Endometrium (tissue), 2 donors: ENCODE measurements around the gene RAD23A.

ENCODE experiments used
- FAIRE-seq: peaks from 2 replicates; lab custom pipeline; 2012; peaks lifted over from hg19 to GRCh38; lab: Jason Lieb, UNC
- donor health status: control.
- donor health status: control.

Gene RAD23A

DNA sequence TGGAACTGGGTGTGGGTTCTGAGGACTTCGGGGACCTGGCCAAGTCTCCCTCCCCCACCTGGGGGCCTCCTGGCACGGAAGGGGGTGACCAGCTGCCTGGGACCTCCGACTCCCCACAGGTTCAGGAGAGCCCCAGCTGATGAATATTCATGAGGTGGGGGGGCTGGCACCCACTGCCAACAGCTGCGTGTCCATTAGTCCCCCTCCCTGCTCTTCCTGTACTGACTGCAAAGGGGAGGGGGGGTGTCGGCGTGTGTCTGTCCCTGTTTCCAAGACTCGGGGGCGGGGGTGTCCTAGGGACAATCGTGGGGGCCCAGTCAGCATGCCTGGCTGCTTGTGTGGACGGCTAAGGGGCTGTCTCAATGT is 39.0 kb downstream of the RAD23A start:
- no peak for FAIRE-seq

DNA sequence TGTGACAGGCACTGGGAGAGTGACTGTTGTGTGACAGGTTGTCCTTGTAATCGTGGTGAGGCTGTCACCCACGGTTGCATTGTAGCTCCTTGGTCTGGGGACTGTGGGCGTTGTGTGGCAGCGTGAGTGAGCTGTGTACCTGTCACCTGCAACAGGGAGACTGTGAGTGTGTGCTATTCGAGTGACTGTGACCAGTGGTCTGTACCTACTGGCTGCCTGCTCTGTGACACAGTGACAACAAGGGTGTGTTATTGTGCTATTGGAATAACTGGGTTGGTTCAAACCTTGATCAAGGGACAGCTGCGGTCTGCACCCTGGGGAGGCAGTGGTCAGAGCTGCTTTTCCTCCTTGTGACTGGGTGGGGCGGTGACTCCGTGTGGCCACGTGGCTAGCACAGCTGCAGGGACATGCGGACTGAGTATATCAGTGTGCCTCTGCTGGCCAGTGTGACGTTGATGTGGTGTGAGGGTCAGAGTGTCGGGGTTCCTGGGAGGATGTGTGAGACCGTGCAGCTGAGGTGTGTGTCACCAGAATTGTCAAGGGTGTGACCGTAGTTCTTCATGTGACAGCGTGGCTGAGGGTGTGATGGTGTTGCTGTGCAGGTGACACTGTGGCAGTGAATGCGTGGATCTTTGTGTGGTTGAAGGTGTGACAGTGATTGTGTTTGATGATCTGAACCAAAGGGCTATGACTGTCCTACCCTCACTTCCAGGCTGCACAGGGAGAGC is 39.6 kb downstream of the RAD23A start:
- no peak for FAIRE-seq

DNA sequence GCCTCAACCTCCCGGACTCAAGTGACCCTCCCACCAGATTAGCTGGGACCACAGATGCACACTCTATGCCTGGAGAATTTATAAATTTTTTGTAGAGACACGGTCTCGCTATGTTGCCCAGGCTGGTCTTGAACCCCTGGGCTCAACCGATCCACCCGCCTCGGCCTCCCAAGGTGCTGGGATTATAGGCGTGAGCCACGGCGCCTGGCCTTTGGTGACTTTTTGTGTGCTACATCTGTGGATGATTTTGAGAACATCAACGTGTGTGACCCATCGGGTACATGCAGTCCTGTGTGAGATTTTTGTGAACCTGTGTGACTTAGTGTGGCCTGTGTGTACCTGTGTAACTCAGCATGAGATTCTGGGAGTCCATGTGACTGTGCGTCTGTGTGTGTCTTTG is 41.1 kb downstream of the RAD23A start:
- no peak for FAIRE-seq

GRCh38 chr19:12987190-12987589 is 41.5 kb downstream of the RAD23A start:
- no peak for FAIRE-seq

DNA sequence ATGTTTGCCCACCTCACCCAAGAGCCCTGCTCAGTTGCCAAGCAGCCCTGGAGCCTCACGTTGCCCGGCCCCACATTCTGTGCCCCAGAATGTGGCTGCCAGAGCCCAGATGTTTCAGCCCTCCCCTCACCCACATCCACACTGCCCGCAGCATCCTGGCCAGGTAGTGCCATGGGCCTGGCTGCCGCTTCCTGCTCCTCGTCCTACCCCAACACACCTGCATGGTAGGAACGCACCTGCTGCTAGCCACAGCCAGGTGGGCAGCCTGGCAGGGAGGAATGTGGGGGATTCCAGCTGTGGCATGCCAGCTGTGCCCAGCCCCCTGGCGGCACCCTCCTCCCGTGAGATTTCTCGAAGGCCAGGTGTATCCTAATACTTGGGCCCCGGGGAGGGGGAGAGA is 42.1 kb downstream of the RAD23A start:
- FAIRE-seq: no peak

DNA sequence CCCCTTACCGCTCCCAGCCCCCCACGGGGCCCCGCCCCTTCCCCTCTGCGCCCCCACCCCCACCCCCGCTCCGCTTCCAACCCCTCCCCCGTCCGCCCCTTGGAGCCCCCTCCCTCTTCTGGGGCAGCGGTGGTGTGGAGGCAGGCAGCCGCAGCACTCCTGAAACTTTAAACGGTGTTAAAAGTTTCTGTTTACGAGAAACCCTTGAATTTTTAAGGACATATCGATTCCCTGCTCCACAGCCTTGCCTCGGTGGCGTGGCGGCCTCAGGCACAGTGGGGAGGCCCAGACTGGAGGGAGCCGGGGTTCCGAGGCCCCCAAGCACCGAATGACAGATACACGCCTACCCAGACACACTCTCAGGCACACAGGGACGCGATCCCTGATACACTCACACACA is 44.8 kb downstream of the RAD23A start:
- no peak for FAIRE-seq

DNA sequence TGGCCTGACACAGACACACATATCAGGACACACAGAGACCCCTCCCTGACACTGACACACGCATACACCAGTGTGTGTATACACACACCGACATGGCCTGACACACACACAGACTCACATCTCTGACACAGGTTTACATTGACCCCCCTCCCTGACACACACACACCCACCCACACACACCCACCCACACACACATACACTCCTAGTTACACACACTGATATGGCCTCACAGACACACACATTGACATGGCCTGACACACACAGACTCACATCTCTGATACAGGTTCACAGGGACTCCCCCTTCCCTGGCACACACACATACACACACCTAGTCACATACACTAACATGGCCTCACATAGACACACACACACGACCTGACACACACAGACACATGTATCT is 45.2 kb downstream of the RAD23A start:
- FAIRE-seq: no peak

- FAIRE-seq: no peak
Measured at GRCh38 chr19:12991296-12991695, 45.6 kb downstream of the RAD23A start.

DNA sequence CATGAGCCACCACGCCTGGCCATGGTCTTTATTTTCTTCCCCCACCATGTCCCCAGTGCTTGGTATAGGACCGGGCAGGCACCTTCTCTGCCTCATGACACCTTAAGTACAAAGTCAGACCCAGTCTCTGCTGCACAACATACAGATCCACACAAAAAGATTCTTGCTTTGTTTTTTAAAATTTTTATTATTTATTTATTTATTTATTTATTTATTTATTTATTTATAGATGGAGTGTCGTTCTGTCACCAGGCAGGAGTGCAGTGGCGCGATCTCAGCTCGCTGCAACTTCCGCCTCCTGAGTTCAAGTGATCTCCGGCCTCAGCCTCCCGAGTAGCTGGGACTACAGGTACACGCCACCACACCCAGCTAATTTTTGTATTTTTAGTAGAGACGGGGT is 47.1 kb downstream of the RAD23A start:
- FAIRE-seq: no peak

DNA sequence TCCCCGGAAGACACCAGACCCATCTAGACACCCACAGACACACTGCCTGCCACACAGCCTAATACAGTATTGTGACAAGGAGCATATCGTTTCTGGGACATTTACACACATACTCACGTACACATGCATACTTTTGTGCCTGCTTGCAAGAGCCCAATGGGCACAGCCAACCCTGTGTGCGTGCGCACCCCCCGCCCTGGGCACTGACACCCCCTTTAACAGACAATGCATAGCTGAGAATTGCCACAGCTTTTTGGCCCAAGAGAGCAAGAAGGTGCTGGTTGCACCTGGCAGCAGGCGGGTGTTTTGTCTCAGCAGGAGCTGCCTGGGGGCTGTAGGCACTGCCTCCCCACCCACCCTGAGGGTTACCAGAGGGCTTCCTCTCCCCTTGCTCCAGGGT is 47.9 kb downstream of the RAD23A start:
- FAIRE-seq: no peak

DNA sequence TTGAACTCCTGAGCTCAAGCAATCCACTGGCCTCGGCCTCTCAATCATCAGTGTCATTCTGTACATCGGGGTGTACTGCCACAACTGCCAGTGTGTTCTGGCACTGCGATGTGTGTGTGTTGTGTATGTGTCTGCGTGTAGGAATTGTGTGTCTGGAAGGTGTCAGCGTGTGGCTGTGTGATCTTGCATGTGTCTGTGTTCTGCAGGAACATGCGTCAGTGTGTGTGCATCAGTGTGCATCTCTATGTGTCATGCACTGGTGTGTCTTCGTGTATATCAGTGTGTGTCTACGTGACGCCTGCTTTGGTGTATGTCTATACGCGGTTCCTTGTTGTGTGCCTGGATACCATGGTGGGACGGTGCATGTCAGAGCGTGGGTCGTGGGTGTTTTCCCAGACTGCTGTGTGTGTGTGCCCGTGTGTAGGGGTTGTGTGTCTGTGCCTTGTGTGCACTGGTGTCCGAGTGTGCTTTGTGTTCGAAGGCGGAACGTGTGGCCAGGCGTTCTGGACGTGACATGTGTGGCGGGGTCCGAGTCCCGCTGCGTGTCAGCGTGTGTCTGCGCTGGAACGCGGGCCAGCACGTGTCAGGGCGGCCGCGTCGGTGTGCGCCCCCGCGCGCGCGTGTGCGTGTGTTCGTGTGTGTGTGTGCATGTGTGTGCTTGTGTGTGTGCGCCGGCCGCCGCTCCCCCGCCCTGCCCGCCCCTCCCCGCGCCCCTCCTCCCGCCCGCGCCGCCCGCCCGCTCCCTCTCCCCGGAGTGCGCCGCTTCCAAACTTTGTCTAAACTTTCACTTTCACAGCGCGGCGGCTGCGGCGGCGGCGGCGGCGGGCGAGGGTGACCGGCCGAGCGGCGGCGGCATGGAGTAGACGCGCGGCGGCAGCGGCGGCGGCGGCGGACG is 49.3 kb downstream of the RAD23A start, which contains the start of gene NFIX:
Gene NFIX (plus strand): TSS at position 775 of the 895 bp plus-strand sequence. CDS start 363 bp downstream, outside the sequence.
- no peak for FAIRE-seq

DNA sequence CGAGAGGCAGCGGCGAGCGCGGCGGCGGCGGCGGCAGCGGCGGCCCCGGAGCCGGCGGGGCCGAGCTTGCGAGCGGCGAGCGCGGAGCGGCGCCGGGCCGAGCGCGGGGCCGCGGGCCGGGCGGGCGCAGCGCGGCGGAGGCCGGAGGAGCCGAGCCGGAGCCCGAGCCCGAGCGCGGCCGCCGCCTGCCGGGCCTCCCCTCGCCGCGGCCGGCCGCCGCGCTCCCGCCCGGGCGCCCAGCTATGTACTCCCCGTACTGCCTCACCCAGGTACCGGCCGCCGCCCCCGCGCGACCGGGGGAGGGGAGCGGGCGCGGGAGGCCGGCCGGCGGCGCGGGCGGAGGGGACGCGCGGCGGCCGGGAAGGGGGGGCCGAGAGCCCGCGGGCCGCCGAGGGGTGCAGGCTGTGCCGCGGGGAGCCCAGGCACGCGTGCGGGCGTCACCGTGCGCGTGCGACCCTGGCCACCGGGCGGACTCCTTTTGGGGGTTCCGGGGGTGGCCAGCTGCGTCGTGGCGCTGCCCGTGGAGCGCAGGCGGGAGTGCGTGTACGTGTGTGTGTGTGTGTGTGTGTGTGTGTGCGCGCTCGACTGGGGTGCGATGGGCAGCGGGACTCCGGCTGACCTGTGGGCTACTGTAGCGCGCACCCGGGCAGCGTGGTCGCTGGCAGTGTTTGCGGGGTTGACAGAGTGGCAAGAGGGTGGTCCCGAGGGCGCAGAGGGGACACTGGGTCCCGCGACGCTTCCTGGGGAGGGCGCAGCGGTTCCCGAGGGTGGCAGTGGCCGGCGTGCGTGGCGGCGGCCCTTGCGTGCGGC is 50.1 kb downstream of the RAD23A start:
- FAIRE-seq: no peak

DNA sequence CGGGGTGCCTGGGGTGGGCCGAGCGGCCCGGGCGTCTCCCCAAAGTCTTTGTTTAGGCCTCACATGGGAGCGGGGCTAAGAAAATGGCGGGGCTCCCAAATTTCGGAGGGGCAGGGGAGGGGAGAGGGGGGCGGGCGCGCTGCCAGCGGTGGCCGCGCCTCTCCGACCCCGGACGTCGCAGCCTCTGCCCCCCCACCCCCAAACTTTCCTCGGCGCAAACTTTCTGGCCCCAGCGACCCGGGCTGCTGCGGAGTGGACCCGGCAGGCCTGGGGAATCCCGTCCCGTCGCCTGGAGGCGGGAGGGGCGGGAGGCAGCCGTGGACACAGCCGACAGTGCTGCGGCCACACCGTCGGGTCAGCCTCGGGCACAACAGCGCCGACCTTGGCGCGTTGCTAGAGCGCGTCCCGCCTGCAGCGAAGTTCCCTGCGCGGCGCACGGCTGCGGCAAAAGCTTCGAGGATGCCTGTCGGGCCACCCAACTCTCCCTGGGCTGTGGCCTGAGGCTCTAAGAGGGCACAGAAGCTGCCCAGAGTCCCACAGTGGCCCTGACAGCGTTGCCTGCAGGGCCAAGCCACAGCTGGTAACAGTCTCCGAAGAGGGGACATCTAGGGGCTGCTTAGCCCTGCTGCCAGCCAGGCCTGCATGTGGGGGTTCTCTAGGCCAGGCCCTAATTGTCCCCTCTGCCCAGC is 50.9 kb downstream of the RAD23A start:
- FAIRE-seq: no peak

- FAIRE-seq: no peak
Measured at GRCh38 chr19:12997179-12997966, 51.7 kb downstream of the RAD23A start.

DNA sequence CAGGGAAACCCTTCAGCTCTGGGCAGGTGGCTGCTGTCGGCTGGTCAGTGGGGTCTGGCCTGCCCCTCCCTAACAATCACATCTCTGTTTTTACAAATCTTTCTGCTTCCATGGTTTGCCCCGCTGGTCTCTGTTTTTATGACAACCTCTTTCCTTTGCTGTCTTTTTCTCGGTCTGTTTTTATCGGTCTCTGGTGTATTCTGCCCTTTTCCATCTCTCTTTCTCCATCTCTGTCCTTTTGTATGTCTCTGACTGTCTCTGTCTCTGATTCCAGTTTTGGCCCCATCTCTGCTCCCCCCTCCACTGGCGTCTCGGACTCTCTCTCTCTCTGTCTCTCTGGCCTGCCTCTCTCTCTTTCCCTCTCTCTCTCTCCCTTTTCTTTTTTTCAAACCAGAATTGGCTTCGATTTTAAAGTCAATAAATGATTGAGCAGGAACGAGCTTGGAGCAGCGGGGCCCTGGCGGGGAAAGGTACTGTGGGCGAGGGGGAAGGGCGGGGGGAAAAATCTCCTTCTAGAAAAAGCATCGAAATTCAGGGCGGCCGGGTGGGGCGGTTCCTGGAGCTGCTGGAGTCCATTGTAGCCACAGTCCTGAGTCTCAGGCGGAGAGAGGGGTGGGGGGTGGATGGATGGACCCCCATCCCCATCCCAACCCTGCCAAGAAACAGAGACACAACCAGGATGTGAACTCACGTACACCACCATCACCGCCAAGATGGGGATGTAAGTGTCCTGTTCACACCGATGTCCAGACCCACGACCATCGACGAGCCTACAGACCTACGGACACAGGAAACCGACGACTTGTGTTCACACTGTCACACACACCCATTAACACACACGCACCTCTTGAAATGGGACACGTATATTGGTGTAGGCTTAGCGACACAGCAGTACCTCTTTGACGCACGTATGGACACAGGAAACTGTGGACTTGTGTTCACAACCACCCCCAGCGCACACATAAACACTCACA is 52.6 kb downstream of the RAD23A start:
- no peak for FAIRE-seq

GRCh38 chr19:13001166-13001501 is 55.5 kb downstream of the RAD23A start:
- no peak for FAIRE-seq

GRCh38 chr19:13001502-13002165 is 56.0 kb downstream of the RAD23A start:
- FAIRE-seq: no peak

DNA sequence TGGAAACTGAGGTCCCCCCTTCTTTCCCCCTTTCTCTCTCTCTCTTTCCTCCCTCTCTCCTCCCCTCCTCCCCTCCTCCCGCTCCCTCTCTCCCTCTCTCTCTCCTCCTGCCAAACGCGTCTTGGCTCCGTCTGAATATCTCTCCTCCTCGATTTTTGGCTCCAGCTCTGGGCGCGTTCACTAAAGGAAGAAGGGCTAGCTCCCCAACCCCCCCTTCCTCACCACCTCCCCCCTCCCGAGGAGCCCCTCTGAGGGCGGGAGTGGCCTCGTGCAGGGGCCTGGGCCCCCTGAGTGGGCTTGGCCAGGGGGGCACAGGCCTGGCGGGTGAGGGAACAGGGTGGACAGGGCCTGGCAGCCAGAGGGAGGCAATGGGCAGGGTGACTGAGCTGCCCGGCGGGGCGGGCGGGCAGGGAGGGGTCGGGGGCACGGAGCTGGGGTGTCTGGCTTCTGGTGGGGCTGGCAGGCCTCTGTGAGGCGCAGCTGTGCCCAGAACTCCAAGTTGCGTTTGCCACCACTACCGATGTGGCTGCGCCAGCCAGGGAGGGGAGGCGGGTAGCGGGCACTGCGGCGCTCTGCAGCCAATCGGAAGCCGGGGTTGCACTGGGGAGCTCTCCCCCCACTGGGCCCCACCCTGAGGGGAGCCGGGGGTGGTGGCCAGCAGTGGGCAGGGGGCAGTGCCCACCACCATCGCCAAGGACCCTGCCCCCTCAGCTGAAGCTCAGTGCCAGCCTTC is 56.7 kb downstream of the RAD23A start:
- FAIRE-seq: no peak

DNA sequence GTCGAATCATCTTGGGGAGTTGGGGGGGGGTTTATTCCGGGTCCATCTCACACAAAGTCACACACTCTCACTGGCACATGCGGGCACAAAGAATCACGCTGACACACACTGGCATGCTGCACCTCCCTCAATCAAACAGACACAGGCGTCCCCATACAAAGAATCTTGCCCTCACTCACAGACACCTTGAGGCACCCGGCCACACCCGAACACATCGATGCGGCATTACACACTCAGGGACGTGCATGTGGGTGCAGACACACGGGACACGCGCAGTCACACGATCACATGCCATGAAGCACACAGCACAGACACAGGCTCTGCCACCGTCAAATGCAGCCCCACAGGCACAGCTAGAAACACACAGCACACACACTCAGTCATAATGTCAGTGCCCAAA is 57.4 kb downstream of the RAD23A start:
- FAIRE-seq: no peak
